ENCODE results near the gene GNG7.
"Not testable (repeated sequence)": the region's sequence is repeated elsewhere in the genome, so short reads cannot be mapped to it uniquely, and the experiment has no call there.

GNG7 gene

DNA sequence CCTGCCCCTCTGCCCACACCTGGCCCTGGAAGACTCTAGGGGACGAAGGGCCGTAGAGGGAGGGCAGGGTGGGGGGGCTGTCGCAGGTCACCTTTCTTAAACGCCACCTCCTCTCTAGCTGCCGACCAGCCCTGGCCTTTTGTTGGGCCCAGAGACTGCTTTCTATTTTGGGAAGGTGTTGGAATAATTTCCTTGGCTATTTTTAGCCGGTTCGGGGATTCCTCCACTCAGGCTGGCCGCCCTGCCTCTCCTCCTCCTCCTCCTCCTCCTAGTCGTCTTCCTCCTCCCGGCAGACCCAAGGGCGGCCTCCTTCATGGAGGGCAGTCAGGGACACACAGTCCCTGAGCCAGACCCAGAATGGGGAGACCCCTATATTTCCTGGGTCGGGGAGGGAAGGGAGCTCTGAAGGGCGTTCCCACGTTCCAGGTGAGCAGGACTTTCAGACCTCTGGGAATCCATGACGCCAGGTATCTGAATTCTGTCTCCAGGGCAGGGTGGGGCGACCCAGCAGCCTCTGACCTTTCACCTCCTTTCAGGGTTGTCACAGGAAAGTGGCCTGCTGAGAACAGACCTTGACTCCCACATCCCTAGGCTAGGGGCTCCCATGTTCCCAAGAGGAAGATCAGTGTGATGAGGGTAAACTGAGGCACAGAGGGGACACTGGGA, 206.7 kb downstream of the GNG7 start:
- DNase-seq, result no peak

DNA sequence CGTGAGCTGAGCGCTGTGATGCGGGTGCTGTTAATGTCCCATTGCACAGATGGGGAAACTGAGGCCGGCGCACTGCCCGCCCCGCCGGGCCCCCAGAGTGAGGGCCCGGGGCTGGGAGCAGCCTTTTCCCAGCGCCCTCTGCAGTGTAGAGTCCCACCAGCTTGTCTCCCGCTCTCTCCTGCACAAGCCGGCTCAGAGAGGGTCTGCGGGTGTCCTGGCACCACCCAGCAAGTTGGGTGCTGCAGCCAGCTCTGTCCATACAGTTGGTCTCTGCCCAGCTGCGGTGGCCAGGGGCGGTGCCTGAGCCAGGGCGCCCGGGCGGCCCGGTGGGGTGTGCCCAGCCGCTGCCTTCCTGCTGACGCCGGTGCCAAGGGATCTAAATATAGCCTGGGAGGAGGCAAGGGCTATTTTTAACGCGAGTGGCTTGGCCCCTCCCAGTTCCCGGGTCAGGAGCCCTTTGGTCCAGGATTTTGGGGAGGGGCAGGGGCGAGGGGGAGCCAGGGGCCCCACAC, 207.3 kb downstream of the GNG7 start:
- DNase-seq, result peak in 1 of 2 experiments; percentile 21

DNA sequence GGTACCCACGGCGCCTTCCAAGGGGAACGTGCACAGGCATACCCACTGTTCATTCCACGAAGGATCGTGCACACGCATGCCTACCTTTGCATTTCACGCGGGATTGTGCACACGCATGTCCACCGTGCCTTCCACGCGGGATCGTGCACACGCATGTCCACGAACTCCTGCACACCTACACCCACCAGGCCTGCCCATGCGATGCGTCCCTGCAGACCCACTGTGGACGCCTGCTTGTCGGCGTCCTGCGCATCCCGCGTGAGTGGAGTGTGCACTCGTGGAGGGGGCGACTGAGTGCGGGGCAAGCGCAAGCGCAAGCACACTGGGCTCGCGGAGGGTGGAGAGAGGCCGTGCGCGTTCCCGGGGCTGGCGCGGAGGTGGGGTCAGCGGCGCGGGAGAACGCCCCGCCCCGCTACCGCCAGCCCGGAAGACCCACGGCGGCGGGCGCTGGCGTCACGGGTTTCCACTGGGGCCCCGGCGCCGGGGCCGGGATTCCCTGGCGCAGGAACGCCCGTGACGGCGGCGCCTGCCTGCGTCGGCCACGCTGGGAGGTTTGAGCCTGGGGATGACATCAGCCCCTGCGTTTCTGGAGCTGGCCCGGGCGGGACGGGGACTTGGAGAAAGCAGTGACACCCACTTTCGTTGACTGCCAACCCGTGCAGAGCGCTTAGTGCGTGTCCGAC, 207.9 kb downstream of the GNG7 start:
- peak; percentile 43 to 48 for DNase-seq

DNA sequence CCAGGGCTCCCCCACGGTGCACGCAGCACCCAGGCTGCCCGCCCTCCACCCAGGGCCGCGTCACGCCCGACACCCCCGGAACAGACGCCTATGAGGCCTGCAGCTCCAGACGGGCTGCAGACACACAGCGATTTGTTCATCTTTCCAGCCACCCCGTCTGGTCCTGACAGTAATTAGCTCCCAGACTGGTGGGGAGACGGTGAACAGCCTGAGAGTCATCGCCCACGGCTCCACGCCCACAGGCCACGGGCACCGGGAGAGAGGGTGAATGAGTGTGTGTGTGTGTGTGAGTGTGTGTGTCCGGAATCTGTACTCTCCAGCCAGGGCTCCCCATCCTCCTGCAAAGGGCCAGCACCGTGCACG, 208.4 kb downstream of the GNG7 start:
- DNase-seq, result peak in 1 of 2 experiments; percentile 33

DNA sequence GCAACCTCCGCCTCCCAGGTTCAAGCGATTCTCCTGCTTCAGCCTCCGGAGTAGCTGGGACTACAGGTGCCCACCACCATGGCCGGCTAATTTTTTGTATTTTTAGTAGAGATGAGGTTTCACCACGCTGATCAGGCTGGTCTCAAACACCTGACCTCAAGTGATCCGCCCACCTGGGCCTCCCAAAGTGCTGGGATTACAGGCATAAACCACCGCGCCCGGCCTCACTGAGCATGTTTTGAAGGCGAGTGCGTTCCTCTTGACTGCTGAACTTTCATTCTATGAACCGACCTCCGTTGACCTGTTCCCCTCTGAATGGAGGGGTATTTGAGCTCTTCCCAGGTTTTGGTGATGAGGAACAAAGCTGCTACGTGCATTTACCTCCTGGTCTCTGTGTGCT, 209.0 kb downstream of the GNG7 start:
- DNase-seq, result not testable (repeated sequence)

DNA sequence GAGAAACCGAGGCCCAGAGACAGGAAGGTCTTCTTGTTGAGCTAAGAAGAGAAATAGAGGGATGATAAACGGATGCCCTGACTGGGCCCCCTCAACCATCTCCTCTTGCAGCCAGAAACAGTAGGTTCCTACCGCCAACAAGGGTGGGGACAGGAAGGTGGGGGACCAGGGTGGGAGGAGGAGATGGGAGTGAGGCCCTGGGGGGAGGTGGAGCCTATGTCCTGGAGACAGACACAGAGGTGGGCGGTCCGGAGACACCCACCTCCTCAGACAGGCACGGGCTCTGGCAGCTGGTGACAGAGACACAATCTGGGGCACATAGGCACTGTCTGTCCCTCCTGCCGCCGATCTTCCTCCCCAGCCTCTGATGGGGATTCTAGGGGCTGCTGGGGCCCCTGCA, 209.6 kb downstream of the GNG7 start:
- no peak for DNase-seq

DNA sequence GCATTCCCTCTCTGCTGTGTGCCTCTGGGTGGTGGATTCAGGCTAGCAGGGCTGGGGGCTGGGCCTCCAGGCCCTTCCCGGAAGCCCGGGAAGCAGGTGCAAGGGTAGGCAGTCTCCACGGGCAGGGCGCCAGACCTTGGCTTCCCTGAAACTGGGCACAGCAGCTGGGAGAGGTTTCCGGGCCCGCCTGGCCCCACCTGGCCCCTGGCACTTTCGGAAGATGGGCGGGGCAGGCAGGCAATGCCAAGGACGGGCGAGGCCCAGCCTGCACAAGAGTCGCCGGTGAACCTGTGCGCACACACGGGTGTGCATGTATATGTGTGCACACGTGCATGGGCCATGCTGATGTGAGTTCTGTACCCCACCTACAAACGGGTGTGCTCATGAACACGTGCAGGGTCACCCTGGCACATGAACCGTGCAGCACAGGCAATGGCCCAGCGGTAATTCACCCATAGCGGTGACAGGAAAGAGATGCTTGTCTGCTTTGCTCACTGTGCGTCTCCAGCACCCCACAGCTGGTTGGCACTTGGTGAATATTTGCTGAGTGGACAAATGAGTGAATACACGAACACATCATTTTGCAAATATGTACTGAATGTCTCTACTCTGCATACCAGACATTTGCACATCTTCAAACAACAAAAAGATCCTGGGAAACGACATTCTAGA, 211.2 kb downstream of the GNG7 start:
- no peak for DNase-seq

DNA sequence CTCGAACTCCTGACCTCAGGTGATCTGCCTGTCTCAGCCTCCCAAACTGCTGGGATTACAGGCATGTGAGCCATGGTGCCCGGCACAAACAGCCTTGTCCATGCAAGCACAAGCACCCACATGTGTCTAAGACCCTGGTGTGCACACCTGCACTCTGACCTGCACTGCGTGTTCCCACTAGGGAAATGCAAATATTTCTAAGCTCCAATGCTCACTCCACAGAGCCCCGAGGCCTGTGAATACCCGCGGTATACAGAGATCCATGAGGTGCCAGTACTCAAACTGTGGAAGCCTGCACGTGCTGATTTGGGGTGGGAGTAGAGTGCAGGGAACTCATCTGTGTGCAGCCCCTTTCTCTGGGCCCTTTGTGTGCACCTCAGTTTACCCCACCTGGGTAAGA, 211.8 kb downstream of the GNG7 start:
- DNase-seq, result no peak

DNA sequence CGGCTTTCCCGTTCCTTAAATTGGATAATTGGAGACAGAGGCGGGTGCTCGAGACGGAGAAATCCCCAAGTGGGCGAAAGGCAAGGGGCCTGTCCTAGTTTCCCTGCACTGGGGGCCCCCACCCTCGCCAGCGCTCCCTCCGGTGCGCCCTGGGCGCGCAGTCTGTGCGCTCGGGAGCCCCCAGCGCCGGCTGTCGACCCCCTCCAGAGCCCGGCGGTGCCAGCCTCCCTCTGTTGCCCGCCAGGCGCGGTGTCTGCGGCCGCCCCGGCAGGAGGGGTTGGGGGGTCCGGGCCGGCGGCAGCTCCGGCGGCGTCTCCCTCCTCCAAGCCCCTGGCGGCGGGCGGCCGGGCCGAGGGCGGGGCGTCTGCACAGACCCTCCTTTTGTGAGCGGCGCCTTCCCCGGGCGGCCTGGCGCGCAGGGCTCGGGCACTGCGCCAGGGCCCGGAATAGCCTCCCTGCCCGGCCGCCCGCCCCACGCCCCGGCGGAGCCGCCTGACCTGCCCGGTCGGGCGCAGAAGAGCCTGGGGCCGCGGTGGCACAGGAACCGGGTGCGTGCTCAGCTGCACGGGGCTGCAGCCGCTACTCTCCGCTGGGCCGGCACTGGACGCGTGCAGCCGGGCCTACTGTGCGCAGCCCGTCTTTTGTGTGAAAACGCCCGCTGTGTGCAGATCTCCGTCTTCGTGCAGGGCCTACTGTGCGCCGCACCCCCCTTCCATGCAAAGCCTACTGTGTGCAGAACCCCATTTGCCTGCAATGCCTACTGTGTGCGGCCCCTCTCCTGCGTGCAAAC, 213.4 kb downstream of the GNG7 start:
- DNase-seq, result no peak

DNA sequence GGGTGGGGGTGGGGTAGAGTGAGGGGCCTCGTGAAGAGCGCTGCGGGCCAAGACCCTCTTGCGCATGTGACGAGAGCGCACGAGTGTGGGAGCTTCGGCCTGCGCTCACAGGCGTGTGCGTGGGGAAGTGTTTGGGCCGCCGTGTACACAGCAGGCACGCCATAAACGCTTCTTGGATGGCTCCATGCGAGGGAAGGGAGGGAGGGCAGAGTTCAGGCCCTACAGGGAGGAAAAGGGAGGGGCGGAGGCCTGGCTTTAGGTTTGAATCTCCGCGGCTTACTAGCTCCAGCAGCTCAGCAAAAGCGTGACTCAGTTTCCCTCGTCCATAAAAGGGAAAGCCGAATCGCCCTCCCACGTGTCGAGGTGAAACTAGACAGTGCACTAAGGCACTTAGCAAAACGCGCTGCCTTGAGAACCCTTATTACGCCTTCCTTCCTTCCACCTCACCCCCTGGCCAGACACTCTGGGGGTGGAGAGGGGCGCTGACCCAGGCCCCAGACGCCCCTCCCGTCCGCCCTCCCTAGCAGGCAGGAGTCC, 214.0 kb downstream of the GNG7 start:
- DNase-seq, result no peak

DNA sequence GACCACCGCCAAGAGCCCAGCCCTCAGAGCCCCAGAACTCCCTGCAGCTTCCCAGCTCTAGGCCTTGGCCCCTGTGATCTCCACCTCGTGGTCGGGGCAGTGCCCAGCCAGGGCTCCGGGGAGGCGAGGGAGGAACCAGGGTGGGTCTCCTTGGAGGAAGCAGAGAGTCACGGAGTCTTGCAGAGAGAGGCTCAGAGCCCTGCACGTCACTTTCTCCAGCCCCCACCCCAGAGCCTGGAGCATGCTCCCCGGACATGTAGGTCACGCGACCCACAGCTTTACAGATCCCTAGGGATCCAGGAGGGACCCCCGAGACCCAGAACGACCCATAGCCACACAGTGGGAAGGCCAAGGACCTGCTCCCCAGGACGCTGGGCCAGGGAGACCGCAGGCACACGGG, 214.7 kb downstream of the GNG7 start:
- no peak for DNase-seq

DNA sequence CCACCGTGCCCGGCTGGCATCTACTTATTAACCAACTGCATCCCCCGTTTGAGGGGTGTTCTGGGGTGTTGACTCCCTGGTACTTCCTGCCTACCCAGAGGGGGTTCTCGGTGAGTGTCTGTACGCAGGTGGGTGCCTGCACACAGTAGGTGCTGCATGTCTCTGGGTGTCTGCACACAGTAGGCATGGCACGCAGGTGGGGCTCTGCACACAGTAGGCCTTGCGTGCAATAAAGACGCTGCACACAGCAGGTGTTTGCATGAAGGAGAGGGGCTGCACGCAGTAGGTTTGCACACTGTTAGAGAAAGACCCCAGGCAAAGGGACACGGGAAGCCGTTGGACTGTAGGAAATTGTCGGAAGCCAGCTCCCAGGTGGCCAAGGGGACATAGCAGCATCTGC, 215.4 kb downstream of the GNG7 start:
- no peak for DNase-seq

DNA sequence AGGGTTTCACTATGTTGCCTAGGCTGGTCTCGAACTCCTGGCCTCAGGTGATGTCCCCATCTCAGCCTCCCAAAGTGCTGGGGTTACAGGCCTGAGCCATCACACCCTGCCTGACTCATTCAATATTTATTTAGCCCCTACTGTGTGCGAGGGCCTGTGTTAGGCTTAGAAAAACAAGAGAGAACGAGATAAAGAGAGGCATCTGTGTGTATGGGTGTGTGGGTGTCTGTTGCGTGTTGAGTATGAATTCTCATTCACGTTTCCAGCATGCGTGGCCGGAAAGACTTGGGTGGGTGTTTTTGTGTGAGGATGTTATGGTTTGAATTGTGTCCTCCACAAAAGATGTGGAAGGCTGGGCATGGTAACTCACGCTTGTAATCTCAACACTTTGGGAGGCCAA, 217.1 kb downstream of the GNG7 start:
- no peak for DNase-seq

DNA sequence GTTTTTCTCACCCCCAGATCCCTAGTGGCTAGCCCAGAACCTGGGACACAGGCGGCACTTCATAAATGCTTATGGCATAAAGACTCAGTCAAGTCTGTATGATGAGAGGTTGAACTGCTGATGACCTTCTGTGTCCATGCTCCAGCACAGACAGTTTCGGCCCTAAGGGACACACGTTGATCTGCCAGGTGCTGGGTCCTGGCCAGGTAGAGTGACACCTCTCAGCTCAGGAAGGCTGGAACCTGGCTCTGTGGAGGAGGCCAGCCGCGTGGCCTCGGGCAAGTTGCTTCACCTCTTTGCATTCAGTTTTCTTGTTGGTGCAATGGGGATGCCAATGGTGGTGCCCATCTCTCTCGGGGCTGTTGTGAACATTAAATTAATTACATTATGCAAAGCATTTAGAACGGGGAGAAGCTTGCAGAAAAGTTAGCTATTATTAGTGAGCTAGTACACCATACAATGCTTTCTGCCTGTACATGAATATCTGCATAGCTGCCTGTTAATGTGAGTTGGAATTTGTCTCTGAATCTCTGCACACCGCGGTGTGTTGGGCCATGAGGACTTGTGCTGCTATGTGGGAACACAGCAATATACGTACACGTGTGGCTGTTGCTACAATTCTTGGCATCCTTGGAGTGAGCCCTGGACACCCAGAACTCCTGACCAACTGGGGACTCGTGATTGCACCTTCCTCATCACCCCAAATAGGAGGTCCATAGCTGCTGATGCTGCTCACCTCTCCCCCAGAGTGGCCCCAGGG, 218.1 kb downstream of the GNG7 start:
- DNase-seq, result no peak

DNA sequence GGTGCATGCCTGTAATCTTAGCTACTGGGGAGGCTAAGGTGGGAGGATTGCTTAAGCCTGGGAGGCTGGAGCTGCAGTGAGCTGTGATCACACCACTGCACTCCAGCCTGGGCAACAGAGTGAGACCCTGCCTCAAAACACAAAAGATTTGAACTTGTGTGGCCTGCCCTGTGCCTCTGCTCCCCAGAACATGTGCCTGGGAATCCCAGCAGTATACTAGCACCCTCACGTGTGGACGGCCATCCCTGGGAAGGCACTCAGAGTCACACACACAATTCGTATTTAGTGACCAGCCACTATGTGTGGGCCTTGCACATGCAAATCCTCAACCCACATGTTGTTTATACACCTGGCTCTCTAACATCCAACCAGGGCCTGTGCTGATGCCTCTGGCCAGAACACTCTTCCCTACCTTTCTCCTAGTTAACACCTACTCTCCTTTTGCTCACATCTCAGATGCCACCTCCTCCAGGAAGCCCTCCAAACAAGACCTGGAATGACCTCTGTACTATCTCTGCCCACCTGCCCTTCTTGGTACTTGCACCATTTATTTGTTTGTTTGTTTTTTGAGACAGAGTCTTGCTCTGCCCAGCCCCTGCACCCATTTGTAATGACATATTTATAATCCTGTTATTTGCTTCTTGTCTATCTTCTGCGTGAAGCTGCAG, 218.9 kb downstream of the GNG7 start:
- DNase-seq, result no peak

DNA sequence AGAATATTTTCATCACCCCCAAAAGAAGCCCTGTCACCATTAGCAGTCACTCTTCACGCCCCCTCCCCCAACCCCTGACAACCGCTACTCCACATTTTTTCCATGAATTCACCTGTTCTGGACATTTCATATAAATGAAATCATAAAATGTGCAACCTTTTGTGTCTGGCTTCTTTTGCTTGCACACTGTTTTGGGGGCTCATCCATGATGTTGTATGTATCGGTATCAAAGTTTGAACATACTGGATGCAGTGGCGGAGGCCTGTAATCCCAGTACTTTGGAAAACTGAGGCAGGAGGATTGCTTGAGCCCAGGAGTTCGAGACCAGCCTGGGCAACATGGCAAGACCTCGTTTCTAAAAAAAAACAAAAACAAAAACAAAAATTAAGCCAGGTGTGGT, 219.4 kb downstream of the GNG7 start:
- no peak for DNase-seq

DNA sequence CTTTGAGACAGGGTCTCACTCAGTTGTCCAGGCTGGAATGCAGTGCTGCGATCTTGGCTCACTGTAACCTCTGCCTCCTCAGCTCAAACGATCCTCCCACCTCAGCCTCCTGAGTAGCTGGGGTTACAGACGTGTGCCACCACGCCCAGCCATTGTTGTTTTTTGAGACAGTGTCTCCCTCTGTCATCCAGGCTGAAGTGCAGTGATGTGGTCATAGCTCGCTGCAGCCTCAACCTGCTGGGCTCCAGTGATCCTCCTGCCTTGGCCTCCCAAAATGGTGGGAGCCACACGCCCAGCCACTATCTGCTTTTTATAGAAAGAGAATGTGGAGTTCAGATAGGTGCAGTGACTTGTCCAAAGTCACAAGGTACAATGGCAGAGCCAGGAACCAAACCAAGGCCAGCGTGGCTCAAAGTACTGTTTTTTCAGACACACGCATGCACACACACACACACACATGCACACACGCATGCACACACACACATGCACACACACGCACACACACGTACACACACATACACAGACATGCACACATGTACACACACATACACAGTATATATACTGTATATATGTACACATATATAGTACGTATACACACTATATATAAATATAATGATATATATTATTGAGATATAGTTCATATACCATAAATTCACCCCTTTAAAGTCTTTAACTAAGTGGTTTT, 220.0 kb downstream of the GNG7 start:
- DNase-seq, result no peak

DNA sequence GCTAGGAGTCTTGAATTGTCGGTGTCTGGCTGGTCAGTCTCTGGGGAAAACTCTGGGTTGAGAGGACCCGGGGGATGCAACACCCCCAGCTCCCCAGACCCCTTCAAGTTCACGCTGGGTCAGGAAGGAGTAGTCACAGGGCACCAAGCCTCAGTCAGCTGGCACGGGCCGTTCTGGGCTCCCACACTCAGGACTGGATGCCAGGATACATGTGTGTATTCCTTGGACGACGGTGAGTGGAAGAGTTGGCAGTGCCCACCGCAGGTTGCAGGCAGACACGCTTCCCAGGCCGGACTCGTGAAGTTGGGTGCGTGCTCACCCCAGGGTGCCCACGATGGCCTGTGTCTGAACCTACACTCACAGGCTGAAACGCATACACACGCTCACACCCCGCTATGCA, 221.0 kb downstream of the GNG7 start:
- DNase-seq, result no peak

DNA sequence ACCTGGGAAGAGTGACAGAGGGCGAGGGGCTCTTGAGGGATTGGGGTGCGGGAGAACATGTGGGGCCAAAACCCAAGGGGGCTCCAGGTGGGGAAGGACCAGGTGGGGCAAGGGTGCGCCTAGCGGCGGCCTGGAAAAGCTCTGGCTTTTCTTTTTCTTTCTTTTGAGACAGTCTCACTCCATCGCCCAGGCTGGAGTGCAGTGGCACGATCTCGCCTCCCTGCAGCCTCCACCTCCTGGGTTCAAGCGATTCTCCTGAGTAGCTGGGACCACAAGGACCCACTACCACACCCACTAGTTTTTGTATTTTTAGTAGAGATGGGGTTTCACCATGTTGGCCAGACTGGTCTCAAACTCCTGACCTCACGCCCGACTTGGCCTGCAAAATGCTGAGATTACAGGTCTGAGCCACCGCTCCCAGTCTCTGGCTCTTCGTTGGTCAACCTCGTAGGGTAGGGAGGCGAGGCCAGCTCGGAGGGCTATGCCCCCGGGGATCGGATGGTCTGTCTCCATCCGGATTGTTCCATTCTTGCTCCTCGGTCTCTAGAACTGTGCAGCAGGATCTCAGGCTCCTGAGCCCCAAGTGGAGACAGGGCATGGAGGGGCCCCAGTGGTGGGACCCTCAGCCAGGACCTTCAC, 222.8 kb downstream of the GNG7 start:
- no peak for DNase-seq

DNA sequence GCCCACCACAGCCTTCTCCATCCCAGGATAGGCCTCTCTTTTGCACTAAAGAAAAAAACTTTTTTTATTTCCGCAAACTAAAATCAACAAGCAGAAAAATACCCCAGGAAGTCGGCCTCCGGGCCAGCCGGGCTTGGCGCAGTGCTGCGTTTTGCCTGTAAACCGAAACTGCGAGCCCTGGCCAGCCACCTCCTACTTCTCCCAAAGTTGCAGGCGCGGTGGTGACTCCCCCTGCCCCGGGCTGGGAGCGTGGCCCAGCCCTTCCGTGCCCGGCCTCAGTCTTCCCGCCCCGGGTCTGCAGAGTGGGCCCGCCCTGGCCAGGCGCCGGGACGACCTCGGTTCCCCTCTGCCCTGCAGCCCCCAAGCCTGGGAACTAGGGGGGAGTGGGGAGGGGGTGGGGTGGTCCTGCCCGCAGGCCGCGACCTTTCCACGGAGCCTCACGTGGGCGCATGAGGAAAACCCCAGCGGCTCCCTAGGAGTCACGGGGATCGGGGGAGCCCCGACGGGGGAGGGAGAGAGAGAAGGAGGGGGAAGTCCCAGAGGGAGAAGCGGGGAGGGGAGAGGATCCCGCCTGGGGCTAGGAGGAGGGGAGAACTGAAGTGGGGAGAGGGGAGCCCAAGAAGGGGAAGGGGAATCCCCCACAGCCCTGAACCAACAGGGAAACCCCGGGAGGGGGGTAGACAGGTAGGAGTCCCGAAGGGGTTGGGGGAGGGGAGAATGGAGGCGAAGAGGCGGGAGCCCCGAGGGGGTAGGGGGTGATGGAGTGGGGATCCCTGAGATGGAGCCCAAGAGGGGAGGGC, 223.5 kb downstream of the GNG7 start:
- DNase-seq, result peak; percentile 58 to 79
